ENCODE results near the gene SETDB1.
A peak's percentile ranks its signal among the peaks of the same experiment; 100 is the strongest.

- no peak for TF ChIP-seq ELF1 (IDR thresholded peaks at IDR 0.05)
- TF ChIP-seq, protein P1, sequence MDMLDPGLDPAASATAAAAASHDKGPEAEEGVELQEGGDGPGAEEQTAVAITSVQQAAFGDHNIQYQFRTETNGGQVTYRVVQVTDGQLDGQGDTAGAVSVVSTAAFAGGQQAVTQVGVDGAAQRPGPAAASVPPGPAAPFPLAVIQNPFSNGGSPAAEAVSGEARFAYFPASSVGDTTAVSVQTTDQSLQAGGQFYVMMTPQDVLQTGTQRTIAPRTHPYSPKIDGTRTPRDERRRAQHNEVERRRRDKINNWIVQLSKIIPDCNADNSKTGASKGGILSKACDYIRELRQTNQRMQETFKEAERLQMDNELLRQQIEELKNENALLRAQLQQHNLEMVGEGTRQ (IDR thresholded peaks at IDR 0.05; ENCODE audit: borderline replicate concordance, low read depth, low read length), result no peak
- no peak for TF ChIP-seq MAX (IDR thresholded peaks at IDR 0.05; ENCODE audit: low read depth)
- no peak for TF ChIP-seq YY1 (IDR thresholded peaks at IDR 0.05; ENCODE audit: low read depth)
- TF ChIP-seq PBX3 (IDR thresholded peaks at IDR 0.05), result no peak
- TF ChIP-seq GABPA (IDR thresholded peaks at IDR 0.05; ENCODE audit: low read depth), result no peak
- TF ChIP-seq REST (IDR thresholded peaks at IDR 0.05; ENCODE audit: low read depth, low read length), result 0 out of 2 replicates have a peak, but pooled peaks have one; percentile 31
- TF ChIP-seq RCOR1 (IDR thresholded peaks at IDR 0.05; ENCODE audit: low read length), result no peak
- no peak for TF ChIP-seq EZH2phosphoT487 (IDR thresholded peaks at IDR 0.05; ENCODE audit: borderline replicate concordance, low read depth)
Observed at GRCh38 chr1:150974580-150975478, 48.7 kb downstream of the SETDB1 start, which contains the start of gene CERS2.
